GM12892 (cell line): ENCODE measurements around the gene FUT3.

Source experiments
- POLR2A ChIP-seq: IDR thresholded peaks from 2 replicates; pipeline ENCODE4 v1.6.1; 2011; ENCODE audit warnings: low read depth, low read length, control low read depth
- POLR2AphosphoS5 ChIP-seq: IDR thresholded peaks from 2 replicates; pipeline ENCODE4 v1.6.1; 2011; ENCODE audit warnings: low read depth, low read length, control low read depth
- TAF1 ChIP-seq: IDR thresholded peaks from 2 replicates; pipeline ENCODE4 v1.6.1; 2011; ENCODE audit warnings: low read depth, mild to moderate bottlenecking, control low read depth, low read length, borderline replicate concordance

GRCh38 chr19:5823579-5824281 lies 27.5 kb downstream of the FUT3 start:
- TF ChIP-seq POLR2AphosphoS5: no peak
- TF ChIP-seq POLR2A: no peak
- no peak for TF ChIP-seq TAF1
